Subcutaneous preadipocyte (primary cell): ENCODE measurements around the gene FCHSD2. TPM values are rescaled to one million over a fixed set of nuclear protein-coding genes. Genes with fewer than 3 reads are reported as not detected.

Experiments
- small RNA-seq: library from RNA; depleted of rRNA; stranded (forward); fragments of <200 nt; gene quantifications from one replicate; pipeline ENCODE3, GENCODE V24; 2012
- total RNA-seq: library from RNA; depleted of rRNA; stranded (reverse); fragments of >200 nt; gene quantifications from 2 replicates; pipeline ENCODE4 v1.2.3, GENCODE V29; 2012

The FCHSD2 gene
- 7.0 and 8.5 TPM in 2 replicates for total RNA-seq

DNA sequence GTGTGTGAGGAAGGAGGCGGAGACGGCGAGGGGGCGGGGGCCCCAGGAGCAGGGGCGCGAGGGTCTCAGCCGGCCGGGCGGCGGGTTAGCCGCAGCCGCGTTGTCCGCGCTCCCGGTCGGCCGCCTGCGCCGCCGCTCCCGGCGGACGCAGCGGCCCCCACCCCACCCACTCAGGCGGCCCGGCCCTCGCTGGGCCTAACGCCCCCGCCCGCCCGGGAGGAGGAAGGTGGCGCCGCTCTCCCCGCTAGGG lies at the start of gene FCHSD2:
Gene FCHSD2, minus strand, starts transcription at position 191 of the 250 bp plus-strand sequence. CDS start 441 bp downstream, outside the sequence.

DNA sequence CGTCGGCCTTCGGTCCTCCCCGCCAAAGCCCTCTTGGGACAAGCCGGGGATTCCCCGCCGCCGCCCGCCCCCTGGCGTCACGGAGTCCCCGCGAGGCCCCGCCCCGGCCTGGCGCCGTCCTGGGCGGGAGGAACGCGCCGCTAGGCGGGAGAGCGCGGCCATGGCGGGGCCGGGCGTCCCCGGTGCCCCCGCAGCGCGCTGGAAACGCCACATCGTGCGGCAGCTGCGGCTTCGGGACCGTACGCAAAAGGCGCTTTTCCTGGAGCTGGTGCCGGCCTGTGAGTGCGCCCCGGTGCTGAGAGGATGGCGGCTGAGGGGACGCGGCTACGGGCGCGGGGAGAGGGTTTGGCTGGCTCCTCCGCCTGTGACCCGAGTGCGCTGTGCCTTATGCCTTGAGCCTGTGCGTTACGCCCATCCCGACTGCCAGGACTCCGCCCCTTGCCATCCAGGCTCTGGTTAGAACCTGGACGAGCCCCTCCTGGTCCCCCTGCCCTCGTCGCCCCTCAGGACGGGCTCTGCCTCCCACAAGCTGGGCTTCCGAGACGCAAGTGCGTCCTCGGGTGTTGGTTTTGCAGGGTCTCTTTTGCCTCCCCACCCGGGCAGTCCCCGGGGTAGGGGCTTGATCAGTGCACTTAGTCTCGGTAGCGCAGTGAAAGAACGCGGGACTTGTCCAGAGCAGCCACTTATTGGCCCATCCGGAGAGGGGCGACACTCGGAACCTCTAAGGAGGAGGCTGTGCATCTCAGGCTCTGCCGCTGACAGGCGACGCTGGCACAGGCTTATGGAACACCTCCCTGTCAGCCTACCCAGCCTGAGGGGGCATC lies 327.6 kb downstream of the FCHSD2 start, which contains the start of gene ATG16L2:
Gene ATG16L2, plus strand, starts transcription at position 126 of the 824 bp plus-strand sequence. Its CDS starts 35 bp downstream, at position 161.

DNA sequence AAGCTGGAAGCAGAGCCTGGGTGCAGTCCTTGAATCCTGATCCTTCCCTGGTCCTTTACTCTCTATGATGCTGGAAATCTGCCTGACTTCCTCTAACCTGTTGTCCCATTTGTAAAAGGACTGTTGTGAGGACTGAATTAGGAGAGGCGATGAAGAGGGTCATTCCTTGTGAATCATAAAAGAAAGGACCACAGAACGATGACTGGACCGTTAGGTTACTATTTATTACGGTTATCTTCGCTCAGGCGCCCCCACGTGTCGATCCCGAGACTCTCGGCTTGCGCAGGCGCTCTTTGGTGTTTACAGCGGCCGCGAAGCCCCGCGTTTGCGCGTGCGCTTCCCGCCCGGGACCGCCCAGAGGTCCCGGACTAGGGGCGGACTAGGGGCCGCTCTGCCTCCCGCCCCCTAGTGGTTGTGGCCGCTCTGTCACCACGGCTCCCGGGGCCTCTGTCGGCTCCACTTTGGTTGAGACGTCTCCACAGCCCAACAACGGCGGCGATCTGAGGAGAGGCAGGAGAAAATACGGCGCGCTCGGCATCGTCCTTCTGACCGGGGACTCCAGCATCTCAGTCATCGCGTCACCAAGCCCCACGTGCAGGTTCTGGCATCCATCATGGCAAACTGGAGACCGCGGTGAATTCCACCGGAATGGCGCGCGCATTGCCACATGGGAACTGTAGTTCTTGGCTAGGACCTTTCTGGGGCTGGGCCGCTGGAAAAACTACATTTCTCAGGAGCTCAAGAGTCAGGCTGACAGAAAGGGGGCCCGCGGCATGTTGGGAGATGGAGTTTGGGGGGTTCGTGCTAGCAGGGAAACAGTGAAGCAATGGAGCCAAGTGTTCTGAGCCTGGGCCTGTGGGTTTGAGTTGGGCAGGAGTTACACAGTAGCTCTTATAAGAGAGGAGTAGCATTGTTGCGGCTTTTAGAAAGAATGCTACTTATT lies 348.4 kb downstream of the FCHSD2 start, which contains the start of gene STARD10:
Gene STARD10, minus strand, starts transcription at position 623 of the 943 bp plus-strand sequence. CDS start 12,866 bp downstream, outside the sequence.

Small RNA genes within 50 kb of the gene (small RNA-seq; reads per million reads assigned to genes)
- not detected for gene RNU6-672P

Other genes starting within 250 kb of the FCHSD2 start
- gene P2RY2, start 76.0 kb upstream of the FCHSD2 start, total RNA-seq, result 0.39 TPM in 1 of 2 replicates, not detected in the other
- gene P2RY6, start 130.0 kb upstream of the FCHSD2 start, total RNA-seq, result not detected in 2 replicates
- 11.4 and 19.5 TPM in 2 replicates for gene ARHGEF17, start 166.0 kb upstream of the FCHSD2 start, total RNA-seq
- gene RELT, start 234.1 kb upstream of the FCHSD2 start, total RNA-seq, result 2.6 and 6.3 TPM in 2 replicates